ENCODE measurements around the gene SUCLG2.

Gene SUCLG2

DNA sequence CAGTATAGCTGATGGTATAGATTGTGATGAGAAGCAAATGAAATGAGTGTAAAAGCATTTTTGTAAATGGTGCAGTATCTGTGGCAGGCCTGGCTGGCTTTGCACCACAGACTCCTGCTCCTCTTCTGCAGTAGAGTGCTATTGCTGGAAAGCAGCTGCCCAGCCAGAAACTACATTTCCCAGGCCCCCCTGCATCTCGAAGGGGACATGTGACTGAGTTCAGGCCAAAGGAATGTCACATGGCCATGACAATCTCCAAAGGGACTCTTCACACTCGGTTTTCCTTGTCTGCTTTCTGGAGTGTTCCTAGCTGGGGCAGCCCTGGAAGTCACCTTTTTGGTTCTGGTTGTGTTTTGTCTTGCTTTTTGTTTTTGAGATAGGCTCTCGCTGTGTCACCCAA is 277.1 kb downstream of the SUCLG2 start:
- DNase-seq = no peak

DNA sequence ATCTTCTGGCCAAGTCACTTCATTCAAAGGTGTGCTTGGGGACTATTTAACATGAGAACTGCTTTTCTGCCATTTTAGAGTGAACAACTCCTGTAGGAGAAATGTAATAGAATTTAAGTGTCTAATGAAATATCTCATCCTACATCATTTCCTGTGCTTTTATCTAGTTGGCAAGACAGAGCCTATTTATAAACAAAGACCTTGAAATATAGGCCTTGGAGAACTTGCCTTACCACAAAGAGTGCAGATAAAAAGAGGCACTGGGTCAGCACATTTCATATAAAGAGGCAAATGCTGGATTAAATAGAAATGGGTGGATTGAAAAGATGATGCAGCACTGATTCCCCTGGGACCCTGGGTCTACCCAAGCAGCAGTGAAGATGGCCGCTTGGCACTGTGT is 278.0 kb downstream of the SUCLG2 start:
- DNase-seq = no peak

DNA sequence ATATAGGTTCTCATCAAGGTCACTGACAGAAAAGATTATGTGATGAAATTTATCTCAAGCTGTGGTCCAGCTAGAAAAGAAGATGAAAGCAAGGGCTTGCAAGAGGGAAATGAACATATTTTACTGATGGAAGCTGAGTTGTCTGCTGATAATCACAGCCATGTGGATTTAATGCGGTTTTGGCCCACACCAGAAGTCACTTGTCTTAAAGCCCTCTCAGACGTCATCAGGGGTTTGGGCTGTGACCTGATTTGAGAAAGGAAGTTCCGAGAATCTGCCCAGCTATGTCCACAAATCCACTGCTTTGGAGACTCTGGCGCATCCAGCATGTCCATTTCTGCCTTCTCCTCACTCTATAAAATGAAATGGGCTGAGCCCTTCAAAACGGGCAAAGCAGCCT is 278.4 kb downstream of the SUCLG2 start:
- no peak for DNase-seq

DNA sequence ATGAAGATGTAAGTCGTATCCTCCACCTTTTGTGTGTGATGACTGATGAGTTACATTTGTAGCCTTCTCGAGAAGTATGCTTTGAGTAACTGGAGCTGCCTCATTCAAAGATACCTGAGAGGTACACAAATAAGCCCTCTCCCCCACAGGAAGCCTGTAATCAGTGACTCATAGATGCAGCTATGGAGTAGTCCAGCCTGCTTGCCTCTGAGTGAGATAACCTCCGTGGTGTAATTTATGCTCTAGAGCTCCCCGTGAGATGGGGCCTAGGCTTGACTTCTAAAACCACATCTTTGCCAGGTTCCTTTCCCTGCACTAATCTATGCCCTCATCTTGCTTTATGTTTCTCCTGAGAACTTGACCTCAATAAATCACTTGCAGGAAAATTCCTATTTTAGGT is 291.7 kb downstream of the SUCLG2 start:
- no peak for DNase-seq

DNA sequence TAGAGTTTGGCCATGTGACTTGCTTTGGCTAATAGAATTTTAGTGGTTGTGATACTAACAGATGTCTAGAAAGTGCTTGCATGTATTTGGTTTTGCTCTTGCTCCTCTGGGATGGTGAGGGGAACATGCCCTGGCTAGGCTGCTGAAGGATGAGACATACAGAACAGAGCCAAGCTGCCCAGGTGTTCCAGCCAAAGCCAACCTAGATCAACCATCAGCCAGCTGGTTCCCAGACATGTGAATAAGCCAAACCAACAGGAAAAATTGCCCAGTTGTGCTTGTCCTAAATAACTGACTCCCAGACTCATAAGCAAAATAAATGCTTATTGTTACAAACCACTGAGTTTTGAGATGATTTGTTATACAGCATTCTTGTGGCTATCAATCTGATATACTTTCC is 292.6 kb downstream of the SUCLG2 start:
- DNase-seq = no peak

DNA sequence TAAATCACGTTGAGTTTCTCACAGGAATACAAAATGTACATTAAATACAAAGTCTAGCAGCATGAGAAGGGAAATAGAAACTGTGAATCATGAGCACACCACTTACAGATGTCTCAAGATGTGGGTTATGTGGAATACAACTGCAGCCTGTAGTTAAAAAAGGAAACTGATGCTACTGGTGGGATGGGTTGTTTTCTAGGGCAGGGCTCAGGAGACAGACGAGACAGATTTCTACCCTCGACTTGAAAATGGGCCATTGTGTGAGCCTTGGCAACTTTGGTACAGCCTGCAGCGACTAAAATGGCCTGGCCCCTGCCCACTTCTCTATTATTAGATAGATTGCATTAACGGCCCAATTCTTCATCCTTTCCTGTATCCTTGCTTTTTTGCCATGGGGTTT is 293.1 kb downstream of the SUCLG2 start:
- no peak for DNase-seq

DNA sequence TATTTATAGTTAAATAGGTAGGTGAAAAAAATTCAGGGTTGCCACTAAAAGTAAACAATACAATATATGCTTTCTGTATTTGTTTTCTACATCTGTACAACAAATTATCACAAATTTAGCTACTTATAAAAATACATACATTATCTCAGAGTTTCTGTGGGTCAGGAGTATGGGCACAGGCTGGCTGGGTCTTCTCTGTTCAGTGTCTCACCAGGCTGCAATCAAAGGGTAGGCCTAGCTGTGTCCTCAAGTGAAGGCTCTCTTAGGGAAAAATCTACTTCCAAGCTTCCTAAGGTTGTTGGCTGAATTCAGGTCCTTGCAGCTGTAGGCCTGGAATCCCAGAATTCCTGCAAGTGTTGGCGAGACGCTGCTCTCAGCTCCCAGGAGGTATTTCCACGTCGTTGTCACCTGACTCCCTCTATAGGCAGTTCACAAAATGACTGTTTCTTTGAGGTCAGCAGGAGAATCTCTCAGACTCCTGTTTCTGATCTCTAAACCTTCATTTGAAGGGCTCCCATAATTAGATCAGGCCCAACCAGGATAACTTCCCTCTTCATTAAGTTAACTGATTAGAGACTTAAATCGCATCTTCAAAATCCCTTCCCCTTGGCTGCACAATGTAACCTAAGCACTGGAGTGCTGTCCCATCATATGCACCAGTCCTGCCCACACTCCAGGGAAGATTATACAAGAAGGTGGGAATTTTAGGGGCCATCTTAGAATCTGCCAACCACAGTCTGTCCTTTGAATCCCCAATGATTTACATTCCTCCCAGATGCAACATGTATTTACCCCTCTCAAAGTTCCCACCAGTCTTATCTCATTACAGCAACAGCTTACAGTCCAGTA is 296.6 kb downstream of the SUCLG2 start:
- DNase-seq = no peak

DNA sequence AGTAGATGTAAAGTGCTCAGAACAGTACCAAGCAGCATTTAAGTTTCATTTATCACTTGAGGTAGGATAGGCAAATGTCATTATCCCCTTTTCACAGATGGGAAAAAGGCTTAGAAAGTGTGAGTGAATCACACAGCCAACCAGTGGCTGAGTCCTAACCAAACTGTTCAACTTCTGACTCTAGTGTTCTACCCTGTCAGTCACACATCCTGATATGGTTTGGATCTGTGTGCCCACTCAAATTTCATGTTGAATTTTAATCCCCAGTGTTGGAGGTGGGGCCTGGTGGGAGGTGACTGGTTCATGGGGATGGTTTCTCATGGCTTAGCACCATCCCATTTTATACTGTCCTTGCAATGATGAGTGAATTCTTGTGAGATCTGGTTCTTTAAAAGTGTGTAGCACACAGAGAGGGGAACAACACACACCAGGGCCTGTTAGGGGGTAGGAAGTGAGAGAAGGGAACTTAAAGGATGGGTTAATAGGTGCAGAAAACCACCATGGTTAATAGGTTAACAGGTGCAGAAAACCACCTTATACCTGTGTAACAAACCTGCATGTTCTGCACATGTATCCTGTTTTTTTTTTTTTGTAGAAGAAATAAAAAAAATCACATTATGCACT is 304.7 kb downstream of the SUCLG2 start:
- DNase-seq = no peak

DNA sequence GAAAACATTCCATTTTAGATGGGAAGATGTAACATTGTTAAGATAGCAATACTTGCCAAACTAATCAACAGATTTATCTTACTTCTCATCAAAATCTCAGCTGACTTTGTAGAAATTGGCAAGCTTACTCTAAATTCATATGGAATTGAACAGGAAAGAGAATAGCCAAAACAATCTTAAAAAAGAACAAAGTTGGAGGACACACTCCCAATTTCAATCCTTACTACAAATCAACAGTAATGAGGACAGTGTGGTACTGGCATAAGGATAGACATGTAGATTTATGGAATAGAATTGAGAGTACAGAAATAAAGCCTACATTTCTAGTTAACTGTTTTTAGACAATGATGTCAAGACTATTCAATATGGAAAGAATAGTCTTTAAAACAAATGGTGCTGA is 308.3 kb downstream of the SUCLG2 start:
- DNase-seq = no peak

DNA sequence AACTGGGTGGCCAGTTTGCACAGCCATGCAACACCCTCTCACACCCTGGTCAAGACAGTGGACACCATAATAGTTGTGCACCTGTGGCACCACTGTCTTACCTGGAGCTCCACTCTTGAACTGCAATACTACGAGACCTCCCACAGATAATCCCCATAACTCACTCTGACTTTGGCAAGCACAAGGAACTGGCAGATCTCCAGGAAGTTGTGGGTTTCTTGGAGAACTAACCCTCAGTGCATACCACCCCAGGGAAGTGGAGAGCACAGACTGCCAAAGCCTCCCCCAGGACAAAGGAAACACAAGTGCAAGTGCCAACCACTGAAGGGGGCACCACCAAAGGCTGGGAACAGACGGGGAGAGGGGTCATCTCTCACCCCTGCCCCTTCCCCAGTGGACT is 318.6 kb downstream of the SUCLG2 start:
- no peak for DNase-seq

DNA sequence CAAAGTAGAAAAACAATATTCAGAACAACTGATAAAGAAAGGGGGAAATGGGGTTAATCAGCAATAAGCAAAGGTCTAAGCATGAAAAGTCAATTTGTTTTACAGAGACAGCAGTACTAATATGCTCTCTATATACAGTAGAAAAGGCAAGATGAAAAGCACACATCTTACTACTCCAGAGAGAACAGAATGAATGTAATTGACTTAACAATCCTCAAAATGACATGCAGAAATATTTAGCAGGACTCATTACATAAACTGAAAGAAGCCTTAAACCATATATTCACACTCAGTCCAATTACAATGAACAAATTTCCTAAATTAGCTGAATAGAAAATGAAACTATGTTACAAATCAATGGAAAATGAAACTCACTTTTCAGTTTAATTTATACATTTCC is 319.8 kb downstream of the SUCLG2 start:
- no peak for DNase-seq

DNA sequence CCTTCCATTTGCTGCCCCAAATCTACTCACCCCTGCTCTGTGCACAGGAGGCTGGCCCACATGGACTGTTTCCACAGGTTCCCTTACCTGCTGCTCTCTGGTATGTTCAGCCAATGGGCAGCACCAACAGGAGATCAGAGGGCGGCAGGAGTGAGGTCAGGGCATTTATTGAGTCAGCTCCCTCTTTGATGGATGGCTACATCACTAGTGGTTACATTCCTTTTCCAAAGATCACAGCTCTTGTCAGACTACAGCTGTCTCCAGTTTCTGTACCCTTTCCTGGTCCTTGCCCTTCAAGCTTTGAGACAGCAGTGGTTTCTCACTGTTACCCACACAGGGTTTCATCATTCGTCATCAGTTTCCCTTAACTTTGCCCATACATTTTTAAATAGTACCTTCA is 325.1 kb downstream of the SUCLG2 start:
- DNase-seq = no peak

DNA sequence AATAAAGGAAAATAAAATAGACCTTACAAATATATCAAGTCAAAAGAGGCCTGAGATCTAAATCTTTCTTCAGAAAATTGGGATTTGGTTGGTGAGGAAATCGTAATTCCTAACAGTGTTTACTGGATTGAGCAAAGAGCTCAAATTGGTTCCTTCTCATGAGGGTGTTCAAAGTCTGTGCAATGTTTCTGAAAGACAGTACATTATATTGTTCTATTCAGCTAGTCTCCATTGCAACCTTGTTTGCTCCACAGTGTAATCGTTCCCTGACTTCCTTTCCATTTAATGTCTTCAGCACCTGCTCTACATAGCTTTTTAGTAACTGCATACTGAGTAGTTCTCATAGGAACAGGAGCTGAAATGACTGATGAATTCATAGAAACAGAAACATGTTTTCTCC is 326.8 kb downstream of the SUCLG2 start:
- DNase-seq = no peak

DNA sequence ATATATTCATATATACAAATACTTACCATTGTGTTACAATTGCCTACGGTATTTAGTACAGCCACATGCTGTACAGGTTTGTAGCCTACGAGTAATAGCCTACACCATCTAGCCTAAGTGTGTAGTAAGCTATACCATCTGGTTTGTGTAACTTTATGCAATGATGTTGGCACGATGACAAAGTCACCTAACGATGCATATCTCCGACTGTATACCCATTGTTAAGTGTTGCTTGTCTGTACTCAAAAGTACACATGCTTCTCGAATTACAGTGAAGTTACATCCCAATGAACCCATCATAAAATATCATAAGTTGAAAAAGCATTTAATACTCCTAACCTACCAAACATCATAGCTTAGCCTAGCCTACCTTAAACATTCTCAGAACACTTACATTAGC is 329.2 kb downstream of the SUCLG2 start:
- DNase-seq = no peak

Data from activated CD4-positive, alpha-beta T cell treated with anti-CD3 and anti-CD28 coated beads, Interleukin-2, amount 50 U/mL, for 1 hour (primary cell).